Peyer's patch (tissue), 4 donors: ENCODE measurements around the gene ZSCAN2. TPM values are rescaled to one million over a fixed set of nuclear protein-coding genes. Genes with fewer than 3 reads are reported as not detected.

Source experiments
- DNase-seq, 3 donors: peaks; one replicate each; pipeline ENCODE4 v3.0.0-alpha.2; 2017 to 2019
- H3K27ac ChIP-seq, 4 donors: fragments of 200-600 bp; sonication (generic); one replicate each; pipeline ENCODE4 v1.5.1; 2016 to 2019
- H3K27me3 ChIP-seq, 2 donors: fragments of 200-600 bp; sonication (generic); one replicate each; pipeline ENCODE4 v1.5.1; 2019
- H3K36me3 ChIP-seq, 3 donors: fragments of 200-600 bp; sonication (generic); one replicate each; pipeline ENCODE4 v1.5.1; 2016 to 2019
- H3K4me1 ChIP-seq, 4 donors: fragments of 200-600 bp; sonication (generic); one replicate each; pipeline ENCODE4 v1.5.1; 2016 to 2019
- H3K4me3 ChIP-seq, 4 donors: fragments of 200-600 bp; sonication (generic); 1 replicate in 3 of 4; 2 replicates in 1 of 4; pipeline ENCODE4 v1.5.1; 2016 to 2019; ENCODE audit warnings: mild to moderate bottlenecking in 1 of 4
- H3K9me3 ChIP-seq, 4 donors: fragments of 200-600 bp; sonication (generic); one replicate each; pipeline ENCODE4 v1.5.1; 2016 to 2019; ENCODE audit warnings: mild to moderate bottlenecking in 1 of 4
- POLR2A ChIP-seq, 2 donors: fragments of 450-650 bp; IDR thresholded peaks; one replicate each; pipeline ENCODE4 v1.5.1; 2017; ENCODE audit warnings: antibody characterized with exemption in 2 of 2, mild to moderate bottlenecking in 2 of 2, moderate library complexity in 2 of 2
- total RNA-seq, 4 donors: library from RNA; depleted of rRNA; stranded (reverse); fragments of >200 nt; gene quantifications; one replicate each; pipeline ENCODE4 v1.1.0, GENCODE V29; 2016
- TF ChIP-seq, protein P1 (sequence below), 6 experiments: fragments of 450-650 bp in 4 of 6; fragments of 200-600 bp in 2 of 6; sonication (generic) in 1 of 6; IDR thresholded peaks; one replicate each; pipeline ENCODE4 v1.5.1; 2017 to 2019; ENCODE audit warnings: antibody characterized with exemption in 6 of 6, mild to moderate bottlenecking in 3 of 6, moderate library complexity in 1 of 6

Gene ZSCAN2
- total RNA-seq, 4 donors from 2014 or later: 4.4 to 22.3 (median 10.2) TPM

DNA sequence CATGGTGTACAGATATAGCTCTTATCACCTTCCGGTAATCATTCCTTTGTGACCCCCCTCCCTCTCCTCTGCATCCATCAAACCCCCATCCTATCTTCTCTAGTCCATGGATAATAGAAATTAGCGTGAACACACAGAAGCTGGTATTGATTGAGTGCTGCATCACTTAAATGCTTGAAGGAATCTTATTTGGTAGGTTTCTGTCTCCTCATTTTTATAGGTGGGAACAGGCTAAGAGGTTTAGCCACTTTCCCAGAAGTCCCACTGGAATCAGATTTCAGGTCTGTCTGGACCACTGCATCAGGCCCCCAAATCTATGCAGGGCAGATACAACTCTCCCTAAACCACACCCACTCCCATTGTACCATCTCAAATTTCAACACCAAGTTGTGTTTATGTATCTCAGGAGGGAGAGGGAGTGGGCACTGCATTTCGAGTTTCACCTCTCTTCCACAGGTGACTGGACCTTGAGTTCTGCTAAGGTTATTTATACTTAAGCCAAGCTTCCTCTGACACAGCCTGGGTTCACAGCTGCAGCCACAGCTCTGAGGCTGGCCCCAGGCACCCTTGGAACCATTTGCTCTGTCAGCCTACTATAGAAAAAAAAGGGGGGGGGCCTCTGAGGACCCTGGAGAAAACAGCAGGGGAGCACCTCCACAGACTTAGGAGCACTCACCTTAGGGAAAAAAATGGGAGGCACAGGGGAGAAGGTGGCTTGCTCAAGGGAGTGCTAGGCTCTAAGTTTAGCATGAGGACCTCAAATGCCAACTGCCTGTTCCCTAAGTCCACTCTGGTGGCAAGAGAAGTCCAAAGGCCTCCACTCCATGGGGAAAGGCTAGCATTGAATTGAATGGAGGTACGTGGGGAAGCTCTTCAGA is 59.3 kb downstream of the ZSCAN2 start:
- Histone ChIP-seq H3K4me3 (no peak overlapping the region), H3K36me3 (peaks cover 0 to 4% (median 0%) of the 10 kb centered on the region in 3 donors), H3K4me1 (peaks cover 0 to 12% (median 3%) of the 10 kb centered on the region in 4 donors), H3K27me3 (no peaks in the 10 kb centered on the region), H3K27ac (no peak overlapping the region), H3K9me3 (no peaks in the 10 kb centered on the region)
- DNase-seq: no peak
- TF ChIP-seq, protein P1, sequence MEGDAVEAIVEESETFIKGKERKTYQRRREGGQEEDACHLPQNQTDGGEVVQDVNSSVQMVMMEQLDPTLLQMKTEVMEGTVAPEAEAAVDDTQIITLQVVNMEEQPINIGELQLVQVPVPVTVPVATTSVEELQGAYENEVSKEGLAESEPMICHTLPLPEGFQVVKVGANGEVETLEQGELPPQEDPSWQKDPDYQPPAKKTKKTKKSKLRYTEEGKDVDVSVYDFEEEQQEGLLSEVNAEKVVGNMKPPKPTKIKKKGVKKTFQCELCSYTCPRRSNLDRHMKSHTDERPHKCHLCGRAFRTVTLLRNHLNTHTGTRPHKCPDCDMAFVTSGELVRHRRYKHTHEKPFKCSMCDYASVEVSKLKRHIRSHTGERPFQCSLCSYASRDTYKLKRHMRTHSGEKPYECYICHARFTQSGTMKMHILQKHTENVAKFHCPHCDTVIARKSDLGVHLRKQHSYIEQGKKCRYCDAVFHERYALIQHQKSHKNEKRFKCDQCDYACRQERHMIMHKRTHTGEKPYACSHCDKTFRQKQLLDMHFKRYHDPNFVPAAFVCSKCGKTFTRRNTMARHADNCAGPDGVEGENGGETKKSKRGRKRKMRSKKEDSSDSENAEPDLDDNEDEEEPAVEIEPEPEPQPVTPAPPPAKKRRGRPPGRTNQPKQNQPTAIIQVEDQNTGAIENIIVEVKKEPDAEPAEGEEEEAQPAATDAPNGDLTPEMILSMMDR (IDR thresholded peaks at IDR 0.05): no peak
- TF ChIP-seq POLR2A (IDR thresholded peaks at IDR 0.05): no peak

DNA sequence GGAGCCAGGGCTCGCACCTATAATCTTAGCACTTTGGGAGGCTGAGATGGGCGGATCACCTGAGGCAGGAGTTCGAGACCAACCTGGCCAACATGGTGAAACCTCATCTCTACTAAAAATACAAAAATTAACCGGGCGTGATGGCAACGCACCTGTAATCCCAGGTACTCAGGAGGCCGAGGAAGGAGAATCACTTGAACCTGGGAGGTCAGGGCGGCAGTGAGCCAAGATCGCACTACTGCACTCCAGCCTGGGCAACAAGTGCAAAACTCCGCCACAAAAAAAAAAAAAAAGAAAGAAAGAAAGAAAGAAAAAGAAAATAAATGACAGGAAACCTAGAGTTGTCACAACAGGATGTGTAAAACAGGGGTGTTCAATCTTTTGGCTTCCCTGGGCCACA is 60.2 kb downstream of the ZSCAN2 start:
- no peaks in the 10 kb centered on the region for H3K27me3 ChIP-seq
- H3K36me3 ChIP-seq: peaks cover 0 to 12% (median 0%) of the 10 kb centered on the region in 3 donors
- peaks cover 0 to 8% (median 3%) of the 10 kb centered on the region in 4 donors for H3K4me1 ChIP-seq
- no peak overlapping the region for H3K4me3 ChIP-seq
- no peak for DNase-seq
- TF ChIP-seq, protein P1 (IDR thresholded peaks at IDR 0.05): no peak
- TF ChIP-seq POLR2A (IDR thresholded peaks at IDR 0.05): no peak
- H3K27ac ChIP-seq: no peak overlapping the region
- H3K9me3 ChIP-seq: no peaks in the 10 kb centered on the region

DNA sequence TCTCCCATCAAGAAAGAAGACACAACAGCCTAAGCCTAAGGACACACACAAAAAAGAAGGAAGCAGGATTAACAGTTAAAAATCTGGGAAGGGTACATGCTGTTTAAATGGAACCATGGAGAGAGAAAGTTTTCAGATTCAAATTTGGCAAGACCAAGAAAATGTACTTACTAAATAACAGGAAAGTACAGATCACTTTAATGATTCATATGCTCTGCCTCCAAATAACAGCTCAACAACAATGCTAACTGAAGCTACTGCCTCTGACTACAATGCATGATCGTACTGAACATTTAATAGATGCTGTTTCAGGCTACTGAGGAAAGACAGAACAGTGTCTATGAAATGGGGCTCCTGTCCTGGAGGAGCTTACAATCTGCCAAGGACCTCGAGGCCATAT is 65.6 kb downstream of the ZSCAN2 start:
- TF ChIP-seq POLR2A (IDR thresholded peaks at IDR 0.05): no peak
- TF ChIP-seq, protein P1 (IDR thresholded peaks at IDR 0.05): no peak
- Histone ChIP-seq H3K27ac (no peak overlapping the region), H3K4me3 (no peak overlapping the region), H3K4me1 (no peaks in the 10 kb centered on the region), H3K9me3 (no peaks in the 10 kb centered on the region), H3K27me3 (no peaks in the 10 kb centered on the region), H3K36me3 (peaks cover 0 to 48% (median 0%) of the 10 kb centered on the region in 3 donors)
- DNase-seq: no peak

- no peak for DNase-seq
- Histone ChIP-seq H3K27me3 (no peaks in the 10 kb centered on the region), H3K9me3 (no peaks in the 10 kb centered on the region), H3K4me1 (no peaks in the 10 kb centered on the region), H3K4me3 (no peak overlapping the region), H3K27ac (no peak overlapping the region), H3K36me3 (peaks cover 0 to 48% (median 0%) of the 10 kb centered on the region in 3 donors)
- TF ChIP-seq POLR2A (IDR thresholded peaks at IDR 0.05): no peak
- TF ChIP-seq, protein P1 (IDR thresholded peaks at IDR 0.05): no peak
Observed at GRCh38 chr15:84668221-84668982, 67.6 kb downstream of the ZSCAN2 start.

DNA sequence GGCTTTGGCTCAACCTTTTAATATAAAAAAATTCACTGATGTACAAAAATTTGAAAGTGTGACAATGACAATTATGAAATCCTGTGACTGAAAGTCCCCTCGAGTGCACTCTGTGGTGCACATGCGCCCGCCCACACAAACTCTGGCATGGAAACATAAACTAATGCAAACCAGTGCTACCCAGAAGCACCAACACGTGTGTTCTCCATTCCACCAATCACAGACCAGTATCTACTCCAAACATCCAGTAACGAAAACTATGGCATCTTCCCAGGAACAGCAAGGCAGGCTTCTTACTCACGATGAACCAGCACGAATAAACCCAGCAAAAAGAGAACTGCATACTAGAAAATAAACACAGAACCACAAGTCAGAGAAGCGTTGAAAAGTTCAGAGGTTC is 68.9 kb downstream of the ZSCAN2 start:
- no peak for DNase-seq
- no peaks in the 10 kb centered on the region for H3K9me3 ChIP-seq
- no peak for TF ChIP-seq POLR2A (IDR thresholded peaks at IDR 0.05)
- TF ChIP-seq, protein P1 (IDR thresholded peaks at IDR 0.05): no peak
- no peak overlapping the region for H3K4me3 ChIP-seq
- H3K4me1 ChIP-seq: no peaks in the 10 kb centered on the region
- H3K36me3 ChIP-seq: peaks cover 0 to 51% (median 0%) of the 10 kb centered on the region in 3 donors
- H3K27me3 ChIP-seq: no peaks in the 10 kb centered on the region
- H3K27ac ChIP-seq: no peak overlapping the region
